SK-N-SH (cell line): ENCODE results near the gene SERPINA1. TPM values are rescaled to one million over a fixed set of nuclear protein-coding genes. Genes with fewer than 3 reads are reported as not detected.

ENCODE experiments used
- CTCF ChIA-PET: fragments of 300-600, 350-600 bp; formaldehyde crosslinking; extraction: SDS; loops from one replicate; lab custom pipeline; 2021; lab: Yijun Ruan, JAX
- POLR2A ChIA-PET: fragments of 350-600 bp; sonication (Branson Sonifier 250); formaldehyde crosslinking; extraction: SDS; loops from one replicate; lab custom pipeline; 2020; ENCODE audit warnings: antibody characterized with exemption, inconsistent platforms; lab: Yijun Ruan, JAX
- DNase-seq: peaks from one replicate; pipeline ENCODE4 v3.0.0; 2012
- H2AFZ ChIP-seq: fragments of 200-600 bp; sonication (generic); 2 replicates; pipeline ENCODE4 v1.8.1; 2016; ENCODE audit warnings: antibody characterized with exemption, mild to moderate bottlenecking, low read depth
- H3F3A ChIP-seq: fragments of 200-600 bp; sonication (generic); replicated peaks from 2 replicates; pipeline ENCODE3; 2016; ENCODE audit warnings: antibody characterized with exemption, mild to moderate bottlenecking; ENCODE audit not compliant: insufficient read depth
- H3K27ac ChIP-seq, 2 experiments: fragments of 200-500 bp in 1 of 2; fragments of 200-600 bp in 1 of 2; sonication (Bioruptor generic) in 1 of 2; sonication (generic), shearing (Covaris generic) in 1 of 2; 2 replicates each; pipeline versions ENCODE4 v1.5.1 to v1.6.1; 2014 to 2016; ENCODE audit warnings: low read depth in 2 of 2, inconsistent platforms in 1 of 2, low read length in 1 of 2, mild to moderate bottlenecking in 1 of 2, mixed read lengths in 1 of 2
- H3K27me3 ChIP-seq: fragments of 200-600 bp; sonication (generic), shearing (Covaris generic); 2 replicates; pipeline ENCODE4 v1.6.1; 2016; ENCODE audit warnings: mixed run types; ENCODE audit not compliant: insufficient read depth
- H3K36me3 ChIP-seq, 2 experiments: fragments of 200-500 bp in 1 of 2; fragments of 200-600 bp in 1 of 2; sonication (Bioruptor generic) in 1 of 2; sonication (generic) in 1 of 2; replicated peaks in 1 of 2; 2 replicates each; pipeline versions ENCODE3 to v1.5.1; 2014 to 2016; ENCODE audit warnings: low read length in 1 of 2, mild to moderate bottlenecking in 1 of 2; ENCODE audit not compliant: insufficient read depth in 2 of 2, control insufficient read depth in 1 of 2
- H3K4me1 ChIP-seq, 2 experiments: fragments of 200-500 bp in 1 of 2; fragments of 200-600 bp in 1 of 2; sonication (Bioruptor generic) in 1 of 2; sonication (generic), shearing (Covaris generic) in 1 of 2; 2 replicates each; pipeline versions ENCODE4 v1.5.1 to v1.6.1; 2014 to 2016; ENCODE audit warnings: low read depth in 1 of 2, low read length in 1 of 2, mixed run types in 1 of 2; ENCODE audit not compliant: insufficient read depth in 2 of 2, control insufficient read depth in 1 of 2
- H3K4me2 ChIP-seq: fragments of 200-600 bp; sonication (generic), shearing (Covaris generic); 2 replicates; pipeline ENCODE4 v1.6.1; 2017; ENCODE audit warnings: mixed run types
- H3K4me3 ChIP-seq, 2 experiments: fragments of 200-500 bp in 1 of 2; fragments of 200-600 bp in 1 of 2; sonication (Bioruptor generic) in 1 of 2; sonication (generic), shearing (Covaris generic) in 1 of 2; 2 replicates each; pipeline versions ENCODE4 v1.5.1 to v1.8.1; 2014 to 2016; ENCODE audit warnings: low read depth in 2 of 2, inconsistent platforms in 1 of 2, low read length in 1 of 2, mild to moderate bottlenecking in 1 of 2, mixed read lengths in 1 of 2, moderate library complexity in 1 of 2
- H3K79me2 ChIP-seq: fragments of 200-600 bp; sonication (generic); 2 replicates; pipeline ENCODE4 v1.8.1; 2017; ENCODE audit warnings: mild to moderate bottlenecking; ENCODE audit not compliant: insufficient read depth
- H3K9ac ChIP-seq: fragments of 200-600 bp; sonication (generic); 2 replicates; pipeline ENCODE4 v1.6.1; 2017; ENCODE audit warnings: mixed run types
- H3K9me2 ChIP-seq: fragments of 200-600 bp; sonication (generic); 2 replicates; pipeline ENCODE4 v1.6.1; 2017; ENCODE audit warnings: mixed run types
- H3K9me3 ChIP-seq: fragments of 200-600 bp; sonication (generic); 2 replicates; pipeline ENCODE4 v1.6.1; 2017; ENCODE audit warnings: mixed run types, mild to moderate bottlenecking, moderate library complexity
- H4K20me1 ChIP-seq: fragments of 200-600 bp; sonication (generic); 2 replicates; pipeline ENCODE4 v1.6.1; 2017; ENCODE audit warnings: mild to moderate bottlenecking, mixed run types; ENCODE audit not compliant: insufficient read depth
- CHD2 ChIP-seq: fragments of 150-350 bp; IDR thresholded peaks from 2 replicates; pipeline ENCODE4 v1.6.1; 2018; ENCODE audit warnings: low read length; ENCODE audit not compliant: partially characterized antibody
- EZH2phosphoT487 ChIP-seq: fragments of 200-600 bp; sonication (generic); IDR thresholded peaks from 2 replicates; pipeline ENCODE4 v1.6.1; 2017; ENCODE audit warnings: low read depth, mixed run types, mild to moderate bottlenecking, antibody characterized with exemption, moderate library complexity, borderline replicate concordance
- FOXJ3 ChIP-seq: sonication (generic); formaldehyde crosslinking; IDR thresholded peaks from 2 replicates; pipeline ENCODE4 v1.5.1; 2020; ENCODE audit warnings: mild to moderate bottlenecking, missing genetic modification reagents
- FOXM1 ChIP-seq: IDR thresholded peaks from 2 replicates; pipeline ENCODE4 v1.4.0; 2012; ENCODE audit warnings: low read depth, mild to moderate bottlenecking
- GABPA ChIP-seq: IDR thresholded peaks from 2 replicates; pipeline ENCODE4 v1.4.0; 2012; ENCODE audit warnings: low read depth, mild to moderate bottlenecking
- GATA2 ChIP-seq: sonication (generic); formaldehyde crosslinking; IDR thresholded peaks from 2 replicates; pipeline ENCODE4 v1.5.0; 2020; ENCODE audit warnings: mild to moderate bottlenecking, missing genetic modification reagents
- IRF3 ChIP-seq: fragments of 150-350 bp; IDR thresholded peaks from 2 replicates; pipeline ENCODE4 v1.6.1; 2016; ENCODE audit warnings: mild to moderate bottlenecking, low read depth, low read length
- MXI1 ChIP-seq: IDR thresholded peaks from 2 replicates; pipeline ENCODE4 v1.6.1; 2012; ENCODE audit warnings: mild to moderate bottlenecking, low read depth, low read length, improper control_type of control experiment
- POLR2AphosphoS5 ChIP-seq: IDR thresholded peaks from 2 replicates; pipeline ENCODE4 v1.6.1; 2012; ENCODE audit warnings: low read depth, low read length
- RAD21 ChIP-seq: IDR thresholded peaks from 2 replicates; pipeline ENCODE4 v1.6.1; 2012; ENCODE audit warnings: mild to moderate bottlenecking, low read length
- REST ChIP-seq: IDR thresholded peaks from 2 replicates; pipeline ENCODE4 v1.6.1; 2012; ENCODE audit warnings: mild to moderate bottlenecking, low read depth, low read length, moderate library complexity
- SMC3 ChIP-seq: IDR thresholded peaks from 2 replicates; pipeline ENCODE4 v1.6.1; 2012; ENCODE audit warnings: low read depth, low read length, improper control_type of control experiment
- TEAD4 ChIP-seq: IDR thresholded peaks from 2 replicates; pipeline ENCODE4 v1.4.0; 2012; ENCODE audit warnings: mild to moderate bottlenecking, borderline replicate concordance; ENCODE audit not compliant: insufficient read depth
- USF1 ChIP-seq: IDR thresholded peaks from 2 replicates; pipeline ENCODE4 v1.4.0; 2012; ENCODE audit warnings: low read depth, borderline replicate concordance
- WGBS: methylation state at CpG from one replicate; pipeline ENCODE4 v1.1.6; 2017; ENCODE audit warnings: low lambda C conversion rate; 5-methylcytosine and 5-hydroxymethylcytosine counted together
- polyA plus RNA-seq, 3 experiments: library from polyadenylated mRNA; depleted of rRNA; stranded (reverse); fragments of >200 nt; gene quantifications; 2 replicates each; pipeline ENCODE4 v1.2.3, GENCODE V29; 2012

The SERPINA1 gene
- polyA plus RNA-seq, 1 of the 3 experiments (the other 2 are of a cell fraction) = 11.3 TPM

- TF ChIP-seq USF1 (no peak), GATA2 (CRISPR knock-in tag) (no peak), FOXJ3 (CRISPR knock-in tag) (no peak), TEAD4 (no peak), MXI1 (no peak)
These were observed 12.8 kb downstream of the SERPINA1 start (continued) for GRCh38 chr14:94375552-94376107.

- TF ChIP-seq REST (peak; percentile 27; the same call in 1 of the 2 replicates), GATA2 (CRISPR knock-in tag) (no peak)
- no peak overlapping the region for H2AFZ ChIP-seq
- H3F3A ChIP-seq = peaks cover 12% of the 10 kb centered on the region
- peaks cover 0 to 5% of the 10 kb centered on the region in 2 experiments; a peak in 1 of 4 replicates for H3K4me1 ChIP-seq
- DNase-seq = no peak
- no peaks in the 10 kb centered on the region for H3K36me3 ChIP-seq
- CTCF ChIA-PET = no interaction called here
- H4K20me1 ChIP-seq = no peaks in the 10 kb centered on the region
- no peaks in the 10 kb centered on the region for H3K9me2 ChIP-seq
- H3K79me2 ChIP-seq = no peaks in the 10 kb centered on the region
- no peaks in the 10 kb centered on the region for H3K27me3 ChIP-seq
- H3K9me3 ChIP-seq = no peaks in the 10 kb centered on the region
- WGBS = 72% methylated on average over 4 of the region's 4 CpGs
- POLR2A ChIA-PET = no interaction called here
- no peak overlapping the region for H3K27ac ChIP-seq
- no peak overlapping the region for H3K9ac ChIP-seq
- no peak overlapping the region for H3K4me3 ChIP-seq
- H3K4me2 ChIP-seq = no peak overlapping the region
These were observed 13.6 kb downstream of the SERPINA1 start for GRCh38 chr14:94374749-94375260.

- Histone ChIP-seq H3K4me2 (no peak overlapping the region; the same call in 1 of the 2 replicates), H3K4me1 (peaks cover 0 to 5% of the 10 kb centered on the region in 2 experiments; a peak in 1 of 4 replicates), H2AFZ (peak overlapping the region; percentile 31; the same call in 1 of the 2 replicates), H4K20me1 (no peaks in the 10 kb centered on the region), H3K4me3 (no peak overlapping the region), H3K79me2 (no peaks in the 10 kb centered on the region), H3K9me3 (no peaks in the 10 kb centered on the region), H3K27me3 (no peaks in the 10 kb centered on the region), H3K27ac (peak overlapping the region in 1 of 2 experiments; percentile 59; a peak in 2 of 4 replicates), H3K9ac (no peak overlapping the region), H3K9me2 (no peaks in the 10 kb centered on the region), H3K36me3 (no peaks in the 10 kb centered on the region), H3F3A (peaks cover 12% of the 10 kb centered on the region)
- POLR2A ChIA-PET = no interaction called here
- no peak for TF ChIP-seq GABPA
- no peak for TF ChIP-seq SMC3
- TF ChIP-seq EZH2phosphoT487 = no peak
- TF ChIP-seq CHD2 = no peak
- TF ChIP-seq FOXM1 = no peak
- TF ChIP-seq RAD21 = no peak
- TF ChIP-seq POLR2AphosphoS5 = no peak
- TF ChIP-seq IRF3 = no peak
- CTCF ChIA-PET = no interaction called here
- DNase-seq = no peak
- WGBS = 89% methylated on average over 6 of the region's 6 CpGs
These were observed 14.3 kb downstream of the SERPINA1 start for GRCh38 chr14:94374116-94374515.
